Measurements from ENCODE around the gene GPN2. TPM values are rescaled to one million over a fixed set of nuclear protein-coding genes. Genes with fewer than 3 reads are reported as not detected.

Gene GPN2
- total RNA-seq = 23.4 TPM
- long read RNA-seq, full-length matches to known transcripts = 12 of 14 reads
- long read RNA-seq, partial matches to known transcripts = 0 of 14 reads
- long read RNA-seq, other reads (novel, unspliced or antisense) = 2 of 14 reads

DNA sequence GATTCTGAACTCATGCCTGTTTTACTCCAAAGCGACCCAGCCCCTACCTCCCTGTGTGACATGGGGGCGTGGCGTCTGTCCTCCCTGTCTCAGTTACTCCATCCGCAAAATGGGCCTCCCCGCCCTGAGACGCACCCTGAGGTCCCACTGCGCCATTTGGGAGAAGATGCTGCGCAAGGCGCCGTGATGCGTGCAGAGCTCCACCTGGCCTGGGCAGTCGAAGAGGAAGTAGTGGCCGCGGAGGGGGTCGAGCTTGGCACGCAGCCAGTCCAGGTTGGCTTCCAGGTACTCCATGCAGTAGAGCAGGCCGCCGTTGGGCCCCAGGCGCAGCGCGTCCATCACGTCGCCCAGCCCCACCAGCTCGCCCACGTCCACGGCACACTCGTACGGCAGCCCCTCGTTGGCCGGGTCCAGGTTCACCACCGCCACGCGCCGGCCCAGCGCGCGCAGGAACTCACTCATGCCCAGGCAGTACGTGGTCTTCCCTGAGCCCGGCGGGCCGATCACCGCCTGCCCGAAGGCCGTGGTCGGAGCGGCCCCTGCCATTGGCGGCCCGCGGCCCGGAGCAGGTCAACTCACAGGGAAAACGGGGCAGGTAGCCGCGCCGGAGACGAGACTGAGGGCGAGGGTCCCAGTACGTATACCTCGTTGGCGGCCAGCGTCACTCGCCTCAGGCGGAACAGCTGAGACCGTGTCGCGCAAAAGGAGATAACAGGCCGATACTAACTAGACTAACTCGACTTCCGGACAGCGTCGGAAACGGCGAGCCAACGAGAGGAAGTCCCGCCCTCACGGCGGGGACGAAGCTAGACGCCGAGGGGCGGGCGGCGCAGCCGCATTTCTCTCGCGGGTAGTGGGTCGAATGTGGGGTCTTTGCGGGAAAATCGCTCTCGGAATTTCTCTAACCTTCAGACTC is at the start of gene GPN2:
Gene GPN2, minus strand, starts transcription at position 733 of the 916 bp plus-strand sequence. Its CDS starts 187 bp downstream, at position 546.
- intact Hi-C loops (cut with DNase I) = no loop called here
- peak; percentile 92 for DNase-seq (ENCODE audit: low spot score)

DNA sequence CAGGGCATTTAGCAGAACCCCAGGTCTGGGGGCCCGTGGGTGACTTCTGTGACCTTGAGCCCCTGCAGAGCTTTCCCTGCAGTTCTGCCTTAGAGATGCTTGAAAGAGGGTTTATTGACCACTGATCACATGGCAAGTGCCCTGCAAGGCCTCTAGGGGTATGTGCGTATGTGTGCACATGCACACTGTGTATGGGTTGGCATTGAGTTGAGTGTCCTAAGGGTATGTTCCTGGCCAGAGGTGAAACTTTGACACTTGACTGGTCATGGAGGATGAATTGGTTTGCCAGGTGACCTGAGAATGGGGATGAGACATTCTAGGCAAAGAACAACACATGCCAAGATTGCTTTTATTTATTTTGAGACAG is 48.6 kb upstream of the GPN2 start:
- no peak for DNase-seq (ENCODE audit: low spot score)
- intact Hi-C loops (cut with DNase I) = no loop called here

DNA sequence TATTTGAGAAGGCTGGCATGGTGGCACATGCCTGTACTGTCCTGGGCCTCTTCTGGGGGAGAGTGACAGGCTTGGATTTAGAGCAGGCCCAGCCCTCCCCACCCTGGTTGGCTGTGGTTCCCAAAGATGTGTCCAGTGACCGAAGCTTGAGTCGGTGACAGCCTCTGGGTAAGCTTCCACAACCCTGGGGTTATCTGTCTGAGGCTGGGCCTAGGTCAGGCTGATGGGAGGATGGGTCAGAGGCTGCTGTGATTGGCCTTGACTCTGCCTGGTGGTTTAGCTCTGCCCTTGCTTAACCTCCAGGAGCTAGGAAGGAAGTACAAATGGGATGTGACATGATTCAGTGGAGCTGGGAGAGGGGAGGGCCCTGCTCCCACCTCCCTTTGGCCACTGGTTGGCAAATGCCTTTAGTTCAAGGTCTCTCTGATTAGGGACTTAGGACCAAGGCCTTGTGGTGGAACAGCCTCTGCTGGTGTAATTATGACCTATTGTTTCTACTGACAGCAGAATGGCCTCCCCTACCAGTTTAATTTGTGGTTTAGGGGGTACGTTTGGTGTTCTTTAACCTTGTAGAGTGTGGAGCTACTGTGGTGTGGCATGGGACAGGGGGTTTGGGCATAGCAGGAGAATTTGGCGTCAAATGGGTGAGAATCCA is 48.0 kb upstream of the GPN2 start:
- DNase-seq (ENCODE audit: low spot score) = no peak
- intact Hi-C loops (cut with DNase I) = no loop called here

DNA sequence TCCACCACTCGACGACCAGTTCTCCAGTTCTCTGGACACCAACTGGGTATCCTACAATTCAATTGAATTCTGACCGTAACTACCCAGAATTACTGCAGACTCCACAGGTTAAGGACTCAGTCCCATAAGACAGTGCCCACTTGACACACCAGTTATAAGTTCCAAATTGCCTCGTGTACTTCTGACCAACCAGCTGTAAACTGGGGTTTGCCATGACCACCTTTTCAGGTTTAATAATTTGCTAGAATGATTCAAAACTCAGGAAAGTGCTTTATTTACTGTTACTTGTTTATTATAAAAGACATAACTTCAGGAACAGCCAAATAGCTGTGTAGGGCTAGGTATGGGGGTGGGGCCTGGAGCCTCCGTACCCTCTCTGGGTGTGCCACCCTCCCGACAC is 46.7 kb upstream of the GPN2 start:
- DNase-seq (ENCODE audit: low spot score) = no peak
- intact Hi-C loops (cut with DNase I) = no loop called here

DNA sequence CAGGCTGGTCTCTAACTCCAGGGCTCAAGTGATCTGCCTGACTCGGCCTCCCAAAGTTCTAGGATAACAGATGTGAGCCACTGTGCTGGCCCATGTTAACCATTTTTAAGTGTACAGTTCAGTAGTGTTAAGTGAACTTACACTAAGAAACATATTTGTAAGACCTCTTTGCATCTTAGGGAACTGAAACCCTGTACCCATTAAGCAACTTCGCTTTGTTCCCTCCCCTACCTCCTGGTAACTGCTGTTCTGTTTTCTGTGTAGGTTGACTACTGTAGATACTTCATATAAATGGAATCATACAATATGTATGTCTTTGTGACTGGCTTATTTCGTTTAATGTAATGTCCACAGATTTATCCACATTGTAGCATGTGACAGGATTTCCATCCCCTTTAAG is 42.4 kb upstream of the GPN2 start:
- intact Hi-C loops (cut with DNase I) = no loop called here
- DNase-seq (ENCODE audit: low spot score) = no peak

- intact Hi-C loops (cut with DNase I) = no loop called here
- no peak for DNase-seq (ENCODE audit: low spot score)
Measured at GRCh38 chr1:26923711-26924110, 33.6 kb upstream of the GPN2 start.

DNA sequence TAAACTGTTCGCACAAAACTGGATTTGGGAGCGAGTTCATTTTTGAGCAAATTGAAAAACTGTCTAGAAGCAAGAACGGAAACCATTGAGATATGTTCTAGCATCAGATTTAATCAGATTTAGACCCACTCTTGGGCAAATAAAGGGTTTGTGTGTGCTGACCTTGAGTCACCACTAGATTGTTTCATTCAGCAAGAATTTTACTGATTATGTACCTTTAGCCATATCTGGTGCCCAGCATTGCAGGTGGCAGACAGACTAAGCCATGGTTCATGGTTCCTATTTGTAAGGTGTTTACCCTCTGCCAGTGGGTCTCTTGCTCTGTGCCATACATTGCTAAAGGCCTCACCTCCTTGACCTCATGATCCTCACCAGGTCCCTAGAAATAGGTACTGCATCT is 32.8 kb upstream of the GPN2 start:
- intact Hi-C loops (cut with DNase I) = no loop called here
- DNase-seq (ENCODE audit: low spot score) = no peak

DNA sequence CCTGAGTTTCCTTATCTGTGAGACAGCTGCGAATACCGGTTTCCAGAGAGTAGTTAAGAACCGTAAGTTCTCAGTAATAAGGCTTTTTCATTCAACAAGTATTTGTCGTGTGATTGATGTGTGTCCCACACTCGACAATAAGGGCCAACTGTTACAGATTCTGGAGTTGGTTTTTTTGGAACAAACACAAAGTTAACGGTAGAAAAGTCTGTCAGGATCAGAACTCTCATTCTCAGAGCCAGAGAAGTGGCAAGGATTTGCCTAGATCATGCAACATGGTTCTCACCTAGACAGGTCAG is 32.3 kb upstream of the GPN2 start:
- intact Hi-C loops (cut with DNase I) = no loop called here
- no peak for DNase-seq (ENCODE audit: low spot score)

DNA sequence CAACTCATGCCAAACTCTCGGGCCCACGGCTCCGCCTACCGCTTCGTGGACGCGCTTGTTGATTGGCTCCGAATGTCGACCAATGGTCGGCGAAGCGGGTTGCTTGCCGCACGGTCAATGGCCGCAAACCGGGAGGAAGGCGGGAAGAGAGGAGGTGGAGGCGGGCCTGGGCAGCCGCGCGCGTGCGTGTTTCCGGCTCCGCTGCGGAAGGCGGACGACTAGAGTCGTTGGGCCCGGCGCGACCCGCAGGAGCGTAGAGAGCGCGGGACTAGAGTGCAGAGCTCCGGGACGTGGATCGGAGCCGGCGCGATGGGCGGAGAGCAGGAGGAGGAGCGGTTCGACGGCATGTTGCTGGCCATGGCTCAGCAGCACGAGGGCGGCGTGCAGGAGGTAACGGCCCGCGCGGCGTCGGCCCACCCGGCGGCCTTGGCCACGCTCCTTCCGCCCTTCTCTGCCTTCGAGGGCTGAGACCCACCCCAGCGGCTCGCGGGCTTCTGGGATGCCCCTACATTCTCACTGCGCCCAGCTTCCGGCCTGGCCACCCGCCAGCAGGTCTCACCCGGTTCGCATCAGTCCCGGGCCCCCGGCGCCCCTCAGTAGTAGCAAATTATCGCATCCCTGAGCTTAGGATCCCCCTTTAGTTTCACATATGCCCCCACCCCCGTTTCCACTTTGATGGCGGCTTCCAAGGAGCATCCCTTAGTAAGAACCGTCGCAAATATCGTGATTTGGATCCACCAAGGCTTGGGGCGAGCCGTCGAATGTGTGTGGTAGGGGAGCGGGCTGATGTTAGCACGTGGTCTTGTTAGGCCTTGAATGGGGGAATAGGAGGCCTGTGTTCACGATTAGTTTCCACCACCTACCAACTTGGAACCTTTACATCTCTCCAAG is 31.7 kb upstream of the GPN2 start, which contains the start of gene NUDC:
Gene NUDC, plus strand, starts transcription at position 204 of the 891 bp plus-strand sequence. Its CDS starts 106 bp downstream, at position 310.
- intact Hi-C loops (cut with DNase I) = no loop called here
- DNase-seq (ENCODE audit: low spot score) = peak; percentile 100

GRCh38 chr1:26921126-26921539 is 31.1 kb upstream of the GPN2 start:
- DNase-seq (ENCODE audit: low spot score) = no peak

GRCh38 chr1:26915204-26915842 is 25.2 kb upstream of the GPN2 start:
- peak; percentile 80 for DNase-seq (ENCODE audit: low spot score)
- intact Hi-C loops (cut with DNase I) = no loop called here

More at GRCh38 chr1:26921126-26921539, 31.1 kb upstream of the GPN2 start:
- intact Hi-C loops (cut with DNase I) = no loop called here

DNA sequence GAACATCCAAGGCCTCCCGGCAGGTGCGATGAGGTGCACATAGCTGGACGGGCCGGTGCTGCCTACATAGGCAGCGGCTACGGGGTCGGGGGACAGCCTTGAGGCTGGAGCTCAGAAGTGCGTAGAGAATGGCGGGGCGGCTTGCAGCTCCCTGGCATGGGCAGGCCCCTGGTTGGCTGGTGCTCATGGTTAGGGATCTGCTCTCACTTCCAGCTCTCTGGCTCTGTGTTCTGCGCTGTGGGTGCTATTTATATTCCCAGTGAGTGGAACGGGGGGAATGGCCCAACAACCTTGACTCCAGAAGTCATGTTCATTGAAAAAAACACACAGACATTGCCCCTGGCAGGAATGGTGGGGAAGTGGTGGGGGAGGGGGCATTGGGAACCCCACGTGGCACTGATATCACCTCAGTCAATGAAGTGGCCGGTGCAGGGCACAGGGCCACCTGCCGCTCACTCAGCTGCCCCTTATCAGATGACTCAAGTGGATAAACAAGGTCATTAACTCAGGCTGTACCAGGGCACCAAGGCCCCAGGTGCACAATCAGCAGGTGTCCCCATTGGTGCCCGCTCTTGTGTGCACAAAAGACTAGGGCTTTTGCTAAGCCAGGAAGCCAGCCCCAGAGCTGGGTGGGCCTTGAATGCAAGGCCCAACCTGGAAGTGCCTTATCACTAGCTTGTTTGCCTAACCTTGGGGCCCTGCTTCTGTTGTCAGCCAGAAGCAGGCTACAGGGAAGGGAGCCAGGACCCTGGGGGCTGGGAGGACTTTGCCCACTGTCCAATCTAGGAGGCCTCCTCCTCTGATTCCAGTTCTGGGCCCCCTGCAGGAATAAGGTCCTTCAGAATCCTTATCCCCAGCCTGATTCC is 23.9 kb upstream of the GPN2 start, which contains the start of gene NR0B2:
Gene NR0B2, minus strand, starts transcription at position 222 of the 866 bp plus-strand sequence. Its CDS starts 35 bp downstream, at position 187.
- no peak for DNase-seq (ENCODE audit: low spot score)
- intact Hi-C loops (cut with DNase I) = no loop called here

- intact Hi-C loops (cut with DNase I) = no loop called here
- no peak for DNase-seq (ENCODE audit: low spot score)
Measured at GRCh38 chr1:26913389-26913753, 23.3 kb upstream of the GPN2 start.

DNA sequence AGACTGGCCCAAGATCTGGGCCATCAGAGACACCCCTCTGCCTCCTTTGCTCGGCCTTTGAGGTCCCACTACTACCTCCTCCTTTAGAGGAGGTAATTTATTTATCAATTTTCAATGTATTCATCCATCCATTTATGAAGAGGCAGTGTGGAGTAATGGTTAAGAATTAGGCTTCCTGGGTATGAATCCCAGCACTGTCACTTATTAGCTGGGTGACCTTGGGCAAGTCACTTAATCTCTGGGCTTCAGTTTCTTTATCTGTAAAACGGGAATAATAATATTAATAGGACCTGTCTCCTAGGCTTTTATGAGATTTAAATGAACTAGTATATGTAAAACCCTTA is 22.0 kb upstream of the GPN2 start:
- intact Hi-C loops (cut with DNase I) = no loop called here
- no peak for DNase-seq (ENCODE audit: low spot score)

DNA sequence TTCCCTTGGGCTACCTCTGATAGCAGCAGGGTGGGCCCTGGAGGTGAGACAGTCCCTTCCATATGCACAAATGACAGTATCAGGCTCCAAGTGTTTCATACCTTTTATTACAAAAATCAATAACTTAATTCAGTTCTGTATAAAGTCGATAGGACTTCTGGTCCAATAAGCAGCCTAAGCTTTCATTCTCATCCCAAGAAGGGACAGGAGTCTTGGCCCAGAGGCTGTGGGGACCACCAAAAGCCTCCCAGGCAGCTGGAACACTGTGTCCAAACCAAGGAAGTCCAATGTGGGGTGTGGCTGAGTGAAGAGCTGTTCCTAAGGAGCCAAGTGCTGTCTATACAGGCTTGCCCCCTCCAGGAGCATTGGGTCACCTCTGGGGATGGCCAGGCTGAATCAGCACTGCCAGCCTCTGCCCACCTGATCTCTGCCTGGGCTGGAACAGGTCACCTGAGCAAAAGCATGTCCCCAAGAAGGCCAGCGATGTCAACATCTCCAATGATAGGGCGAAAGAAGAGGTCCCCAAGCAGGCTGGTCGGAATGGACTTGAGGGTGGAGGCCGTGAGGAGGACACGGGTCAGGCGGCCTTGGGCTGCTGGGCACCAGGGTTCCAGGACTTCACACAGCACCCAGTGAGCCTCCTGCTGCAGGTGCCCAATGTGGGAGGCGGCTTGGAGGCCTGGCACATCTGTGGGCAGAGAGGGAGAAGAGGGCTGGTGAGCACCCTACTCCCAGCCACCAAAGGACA is 21.5 kb upstream of the GPN2 start:
- DNase-seq (ENCODE audit: low spot score) = no peak
- intact Hi-C loops (cut with DNase I) = no loop called here

DNA sequence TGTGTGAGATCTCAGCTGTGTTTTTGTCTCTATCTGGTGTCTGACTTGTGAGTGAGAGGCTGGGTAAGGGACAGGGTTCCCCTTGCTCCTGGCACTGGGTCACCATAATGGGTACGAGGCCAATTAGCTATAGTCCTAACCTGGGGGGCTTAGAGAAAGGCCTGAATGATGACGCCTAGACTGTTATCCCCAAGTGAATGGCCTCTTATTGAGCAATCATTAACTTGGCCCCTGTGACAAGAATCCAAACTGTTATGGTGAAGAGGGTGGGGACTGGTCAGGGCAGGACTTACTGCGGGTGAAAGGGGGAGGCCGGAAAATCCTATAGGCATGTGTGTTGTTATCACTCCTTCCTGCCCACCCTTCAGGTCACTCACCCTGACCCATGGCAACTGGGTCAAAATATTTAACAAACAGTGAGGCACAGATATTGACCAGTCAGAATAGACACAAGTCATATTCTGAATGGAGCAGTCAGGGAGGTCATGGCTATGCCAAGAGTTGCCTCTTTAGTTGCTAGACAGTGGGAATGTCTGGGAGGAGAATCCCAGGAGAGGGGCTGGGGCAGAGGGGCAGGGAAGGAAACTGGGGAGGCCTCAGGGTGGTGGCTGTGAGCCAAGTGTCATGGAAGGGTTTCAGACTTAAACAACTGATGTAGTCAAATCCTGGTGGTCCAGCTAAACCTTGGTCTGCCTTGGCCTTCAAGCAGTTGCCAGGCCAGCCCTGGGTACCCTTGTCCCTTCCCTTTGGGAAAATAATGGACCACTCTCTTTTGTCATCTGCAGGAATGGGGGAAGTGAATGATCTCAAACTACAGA is 20.5 kb upstream of the GPN2 start:
- intact Hi-C loops (cut with DNase I) = no loop called here

DNA sequence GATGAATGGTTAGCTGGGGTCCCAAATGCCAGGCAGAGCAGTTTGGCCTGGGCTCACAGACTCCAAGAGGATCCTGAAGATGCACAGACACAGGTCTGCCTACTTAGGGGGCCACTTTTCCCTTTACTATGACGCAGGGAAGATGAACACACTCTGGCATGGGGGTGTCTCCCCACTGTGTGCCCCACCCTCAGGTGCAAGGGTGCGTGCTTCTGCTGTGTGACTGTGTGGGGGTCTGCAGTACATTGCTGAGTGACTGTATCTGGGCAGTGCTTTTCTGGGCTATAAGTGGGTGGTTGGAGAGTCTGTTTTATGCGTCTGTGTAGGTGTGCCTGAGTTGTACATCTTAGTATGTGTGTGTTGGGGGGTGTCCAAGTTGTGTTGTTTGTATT is 19.9 kb upstream of the GPN2 start:
- DNase-seq (ENCODE audit: low spot score) = no peak
- intact Hi-C loops (cut with DNase I) = no loop called here

More for the DNA sequence above, 20.5 kb upstream of the GPN2 start:
- DNase-seq (ENCODE audit: low spot score) = no peak

Data from cardiac septum (tissue), 1 donor.